Esophagus (tissue), 2 donors: Measurements from ENCODE around the gene FAT3. TPM values are rescaled to one million over a fixed set of nuclear protein-coding genes. Genes with fewer than 3 reads are reported as not detected.

Source experiments
- H3K27ac ChIP-seq, 2 donors: one replicate each; pipeline ENCODE4 v1.5.1; 2013; ENCODE audit warnings: low read depth in 2 of 2, mild to moderate bottlenecking in 2 of 2, inconsistent platforms in 1 of 2, low read length in 1 of 2, moderate library complexity in 1 of 2
- H3K27me3 ChIP-seq, 2 donors: one replicate each; pipeline ENCODE4 v1.6.1; 2013; ENCODE audit warnings: low read length in 2 of 2, control low read depth in 1 of 2, mild to moderate bottlenecking in 1 of 2; ENCODE audit not compliant: insufficient read depth in 2 of 2, control insufficient read depth in 1 of 2
- H3K36me3 ChIP-seq, 2 donors: one replicate each; pipeline ENCODE4 v1.6.1; 2013; ENCODE audit warnings: low read length in 1 of 2; ENCODE audit not compliant: control insufficient read depth in 2 of 2, insufficient read depth in 2 of 2
- H3K4me1 ChIP-seq, 2 donors: one replicate each; pipeline ENCODE4 v1.6.1; 2013; ENCODE audit warnings: low read length in 1 of 2; ENCODE audit not compliant: control insufficient read depth in 2 of 2, insufficient read depth in 2 of 2
- H3K4me3 ChIP-seq, 2 donors: one replicate each; pipeline ENCODE4 v1.5.1; 2013; ENCODE audit warnings: low read length in 2 of 2, mild to moderate bottlenecking in 2 of 2, low read depth in 1 of 2, moderate library complexity in 1 of 2
- H3K9me3 ChIP-seq, 2 donors: one replicate each; pipeline ENCODE4 v1.6.1; 2013; ENCODE audit warnings: mild to moderate bottlenecking in 2 of 2, low read depth in 1 of 2, low read length in 1 of 2, moderate library complexity in 1 of 2; ENCODE audit not compliant: control insufficient read depth in 2 of 2, insufficient read depth in 1 of 2
- WGBS, 2 donors: extraction: QIAGEN DNeasy Blood & Tissue Kit; methylation state at CpG; one replicate each; pipeline ENCODE4 v1.1.7; 2013; 5-methylcytosine and 5-hydroxymethylcytosine counted together
- polyA plus RNA-seq, 2 donors: library from polyadenylated mRNA; stranded (reverse); fragments of 200-250 nt; gene quantifications; one replicate each; pipeline ENCODE4 v1.2.3, GENCODE V29; 2013
- donor health status: healthy with polysubstance abuse.
- donor health status: Bipolar disorder and iron deficiency.

The FAT3 gene
- under 1 TPM; 0.06 to 0.11 TPM for polyA plus RNA-seq

- H3K4me3 ChIP-seq: peak within 1 kb of the TSS in 1 of 2 donors; percentile 41
Observed at GRCh38 chr11:92224407-92225124, at the start of gene FAT3. Gene FAT3 (plus strand): TSS chr11:92224818. CDS start chr11:92352113, 127,295 bp downstream.

GRCh38 chr11:92179017-92179670 lies 45.5 kb upstream of the FAT3 start:
- Histone ChIP-seq H3K9me3 (no peaks in the 10 kb centered on the region), H3K27ac (no peak overlapping the region), H3K4me3 (no peak overlapping the region), H3K36me3 (no peaks in the 10 kb centered on the region), H3K27me3 (no peaks in the 10 kb centered on the region), H3K4me1 (no peaks in the 10 kb centered on the region)
- 30 to 49% methylated on average over 2 of the region's 2 CpGs for WGBS, 2 donors

More at GRCh38 chr11:92224407-92225124, at the start of gene FAT3:
- Histone ChIP-seq H3K4me1 (peaks cover 3 to 13% of the 10 kb centered on the region in 2 donors), H3K27ac (no peak within 1 kb of the TSS), H3K27me3 (peaks cover 0 to 16% of the 10 kb centered on the region in 2 donors), H3K9me3 (no peaks in the 10 kb centered on the region), H3K36me3 (no peaks in the 10 kb centered on the region)
- 2 to 3% methylated on average over 63 to 82 of the region's 82 CpGs for WGBS, 2 donors

GRCh38 chr11:92180226-92180625 lies 44.4 kb upstream of the FAT3 start:
- H3K4me3 ChIP-seq: no peak overlapping the region
- H3K9me3 ChIP-seq: no peaks in the 10 kb centered on the region
- H3K4me1 ChIP-seq: no peaks in the 10 kb centered on the region
- H3K27ac ChIP-seq: no peak overlapping the region
- no peaks in the 10 kb centered on the region for H3K36me3 ChIP-seq
- no peaks in the 10 kb centered on the region for H3K27me3 ChIP-seq

GRCh38 chr11:92180664-92181251 lies 43.9 kb upstream of the FAT3 start:
- Histone ChIP-seq H3K4me1 (no peaks in the 10 kb centered on the region), H3K9me3 (no peaks in the 10 kb centered on the region), H3K27me3 (no peaks in the 10 kb centered on the region), H3K36me3 (no peaks in the 10 kb centered on the region), H3K4me3 (no peak overlapping the region), H3K27ac (no peak overlapping the region)
- 51 to 62% methylated on average over 5 of the region's 5 CpGs for WGBS, 2 donors

GRCh38 chr11:92190535-92191206 lies 33.9 kb upstream of the FAT3 start:
- Histone ChIP-seq H3K27me3 (no peaks in the 10 kb centered on the region), H3K36me3 (no peaks in the 10 kb centered on the region), H3K4me3 (no peak overlapping the region), H3K27ac (no peak overlapping the region), H3K4me1 (no peaks in the 10 kb centered on the region), H3K9me3 (no peaks in the 10 kb centered on the region)
- WGBS, 2 donors: 36 to 42% methylated on average over 2 of the region's 2 CpGs

- no peaks in the 10 kb centered on the region for H3K9me3 ChIP-seq
- no peak overlapping the region for H3K4me3 ChIP-seq
- no peaks in the 10 kb centered on the region for H3K4me1 ChIP-seq
- no peaks in the 10 kb centered on the region for H3K36me3 ChIP-seq
- no peaks in the 10 kb centered on the region for H3K27me3 ChIP-seq
- H3K27ac ChIP-seq: no peak overlapping the region
Observed at GRCh38 chr11:92192141-92192540, 32.5 kb upstream of the FAT3 start.

GRCh38 chr11:92198268-92198667 lies 26.4 kb upstream of the FAT3 start:
- H3K36me3 ChIP-seq: no peaks in the 10 kb centered on the region
- no peak overlapping the region for H3K4me3 ChIP-seq
- H3K9me3 ChIP-seq: no peaks in the 10 kb centered on the region
- H3K27ac ChIP-seq: no peak overlapping the region
- no peaks in the 10 kb centered on the region for H3K4me1 ChIP-seq
- H3K27me3 ChIP-seq: no peaks in the 10 kb centered on the region
- WGBS, 2 donors: 86 to 88% methylated on average over 1 of the region's 1 CpG

GRCh38 chr11:92199991-92200390 lies 24.6 kb upstream of the FAT3 start:
- WGBS, 2 donors: 66 to 70% methylated on average over 3 of the region's 3 CpGs
- Histone ChIP-seq H3K27me3 (no peaks in the 10 kb centered on the region), H3K27ac (no peak overlapping the region), H3K4me3 (no peak overlapping the region), H3K36me3 (no peaks in the 10 kb centered on the region), H3K4me1 (no peaks in the 10 kb centered on the region), H3K9me3 (no peaks in the 10 kb centered on the region)

- no peaks in the 10 kb centered on the region for H3K36me3 ChIP-seq
- H3K27me3 ChIP-seq: no peaks in the 10 kb centered on the region
- H3K27ac ChIP-seq: no peak overlapping the region
- no peak overlapping the region for H3K4me3 ChIP-seq
- WGBS, 2 donors: 41 to 54% methylated on average over 2 of the region's 2 CpGs
- no peaks in the 10 kb centered on the region for H3K9me3 ChIP-seq
- H3K4me1 ChIP-seq: no peaks in the 10 kb centered on the region
Observed at GRCh38 chr11:92204731-92205130, 19.9 kb upstream of the FAT3 start.
